Measurements from ENCODE around the gene ITPR2.

Gene ITPR2

DNA sequence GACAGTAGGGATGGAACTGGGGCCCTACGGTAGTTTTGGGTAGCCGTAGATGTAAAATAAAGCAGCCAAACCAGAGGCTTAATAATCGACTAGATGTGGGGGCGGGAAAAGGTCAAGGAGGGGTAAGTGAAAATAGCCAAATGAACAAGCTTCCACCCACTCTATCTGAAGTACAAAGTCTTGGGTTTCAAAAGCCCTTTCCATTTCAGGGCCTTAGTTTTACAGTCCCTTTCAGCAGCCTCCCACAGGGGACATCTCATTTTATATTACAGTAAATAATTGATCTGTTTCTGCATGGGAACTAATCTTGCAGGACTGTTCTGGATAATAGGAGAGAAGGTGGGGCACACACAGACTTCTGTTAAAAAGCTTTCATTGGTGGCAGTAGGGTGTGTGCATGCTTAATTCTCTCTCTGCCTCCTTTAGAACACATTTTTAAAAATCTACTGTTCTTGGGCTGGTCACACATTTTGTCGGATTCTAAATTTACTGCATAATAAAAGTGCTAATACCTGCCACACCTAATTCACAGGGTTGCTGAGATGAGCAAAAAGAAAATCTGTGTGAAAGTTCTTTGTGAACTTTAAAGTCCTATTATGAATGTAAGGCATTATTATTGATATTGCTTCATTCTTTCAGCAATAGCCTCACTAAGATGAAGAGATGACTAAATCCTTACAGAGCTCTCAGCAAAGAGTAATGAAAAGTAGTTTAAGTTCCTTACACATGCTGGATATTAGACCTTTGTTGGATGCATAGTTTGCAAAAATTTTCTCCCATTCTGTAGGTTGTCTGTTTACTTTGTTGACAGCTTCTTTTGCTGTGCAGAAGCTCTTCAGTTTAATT, 104.6 kb downstream of the ITPR2 start:
- DNase-seq, result no peak

DNA sequence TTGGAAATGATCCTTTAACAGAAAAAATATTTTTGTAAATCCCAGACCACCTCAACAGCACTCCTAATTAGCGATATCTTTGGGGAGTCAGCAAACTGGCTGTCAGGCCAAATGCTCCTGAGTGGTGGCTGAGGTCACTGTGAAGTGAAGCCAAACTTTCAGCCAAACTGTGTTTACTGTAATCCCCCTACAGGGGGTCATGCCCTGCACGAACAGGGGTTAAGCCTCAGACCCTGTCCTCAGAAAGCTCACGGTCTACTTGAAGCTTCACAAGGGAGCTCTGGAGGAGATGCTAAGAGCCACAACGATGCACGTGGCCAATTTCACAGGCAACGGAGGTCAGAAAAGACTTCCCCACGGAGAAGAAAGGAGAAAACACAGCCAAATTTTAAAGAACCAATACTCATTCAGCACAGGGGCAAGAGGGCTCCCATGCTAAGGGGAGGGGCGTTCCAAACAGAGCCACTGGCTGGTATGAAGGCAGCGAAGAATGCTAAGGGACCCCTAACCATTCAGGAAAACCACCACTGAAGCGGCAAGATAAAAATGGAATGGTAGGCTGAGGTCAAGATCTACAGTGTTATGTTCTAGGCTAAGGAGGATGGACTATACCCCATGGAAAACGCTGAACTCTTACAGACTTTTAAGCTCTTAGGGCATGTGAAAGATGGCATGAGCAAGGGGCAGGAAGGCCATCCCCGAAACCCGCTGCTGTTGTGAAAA, 105.4 kb downstream of the ITPR2 start:
- no peak for DNase-seq

DNA sequence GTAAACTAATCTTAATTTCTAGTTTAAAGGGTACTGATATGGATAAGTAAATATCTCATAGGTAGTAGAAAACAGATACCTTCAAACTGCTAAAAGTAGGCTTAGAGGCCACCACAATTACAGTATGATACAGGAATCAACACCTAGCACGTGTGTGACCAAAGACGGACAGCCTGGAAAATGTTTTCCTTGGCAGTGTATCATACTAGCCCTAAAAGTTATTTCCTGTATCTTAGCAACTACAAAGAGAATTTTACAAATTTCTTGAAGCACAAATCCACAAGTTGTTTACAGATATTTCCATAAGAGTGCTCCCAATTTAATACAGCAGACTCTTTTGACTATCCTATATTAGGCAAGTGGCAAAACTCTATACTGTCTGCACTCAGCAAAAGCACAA, 106.0 kb downstream of the ITPR2 start:
- DNase-seq, result no peak

DNA sequence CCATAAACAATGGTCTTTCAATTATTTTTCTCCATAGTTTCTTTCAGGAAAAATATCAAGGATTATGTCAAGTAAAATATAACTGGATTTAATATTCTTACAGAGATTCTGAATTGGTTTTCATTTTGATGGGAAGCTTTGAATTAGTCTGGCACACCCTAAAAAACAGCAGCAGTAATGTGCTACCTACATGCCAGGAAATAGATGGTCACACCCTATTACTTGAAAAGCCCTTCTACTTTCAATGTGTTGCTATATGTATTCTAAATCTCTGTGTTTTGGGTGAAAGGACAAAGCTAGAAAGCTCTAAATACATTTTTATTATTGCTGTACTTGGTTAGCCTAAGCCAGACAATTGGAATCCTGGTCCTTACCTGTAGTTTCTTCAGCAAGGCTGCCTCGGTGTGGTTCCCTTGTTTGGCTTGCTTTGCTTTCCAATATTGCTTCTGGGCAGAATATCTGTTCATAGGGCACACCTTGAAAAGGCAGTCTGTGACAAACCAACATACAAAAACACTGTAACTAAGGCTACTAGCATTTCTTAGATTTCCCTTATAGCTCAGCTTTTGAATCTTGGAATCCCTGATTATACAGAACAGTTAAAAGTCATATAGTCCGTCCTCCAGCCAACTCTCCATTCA, 107.6 kb downstream of the ITPR2 start:
- no peak for DNase-seq

DNA sequence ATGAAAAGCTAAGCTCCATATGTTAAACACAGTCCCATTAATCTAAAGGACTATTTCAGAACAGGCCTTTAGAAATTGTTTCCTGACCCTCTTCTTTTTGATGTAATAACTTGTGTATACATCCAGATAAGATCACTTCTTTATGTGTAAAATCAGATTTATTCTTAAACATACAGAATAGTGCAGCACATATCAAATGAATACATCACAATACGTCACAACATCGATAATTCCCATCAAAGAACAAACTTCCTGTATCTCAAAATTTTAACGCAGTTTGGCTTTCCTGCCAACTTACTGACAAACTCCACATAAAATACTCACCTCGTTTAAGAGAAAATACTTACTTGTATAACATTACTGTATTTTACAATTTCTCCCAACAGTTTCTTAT, 108.7 kb downstream of the ITPR2 start:
- no peak for DNase-seq

DNA sequence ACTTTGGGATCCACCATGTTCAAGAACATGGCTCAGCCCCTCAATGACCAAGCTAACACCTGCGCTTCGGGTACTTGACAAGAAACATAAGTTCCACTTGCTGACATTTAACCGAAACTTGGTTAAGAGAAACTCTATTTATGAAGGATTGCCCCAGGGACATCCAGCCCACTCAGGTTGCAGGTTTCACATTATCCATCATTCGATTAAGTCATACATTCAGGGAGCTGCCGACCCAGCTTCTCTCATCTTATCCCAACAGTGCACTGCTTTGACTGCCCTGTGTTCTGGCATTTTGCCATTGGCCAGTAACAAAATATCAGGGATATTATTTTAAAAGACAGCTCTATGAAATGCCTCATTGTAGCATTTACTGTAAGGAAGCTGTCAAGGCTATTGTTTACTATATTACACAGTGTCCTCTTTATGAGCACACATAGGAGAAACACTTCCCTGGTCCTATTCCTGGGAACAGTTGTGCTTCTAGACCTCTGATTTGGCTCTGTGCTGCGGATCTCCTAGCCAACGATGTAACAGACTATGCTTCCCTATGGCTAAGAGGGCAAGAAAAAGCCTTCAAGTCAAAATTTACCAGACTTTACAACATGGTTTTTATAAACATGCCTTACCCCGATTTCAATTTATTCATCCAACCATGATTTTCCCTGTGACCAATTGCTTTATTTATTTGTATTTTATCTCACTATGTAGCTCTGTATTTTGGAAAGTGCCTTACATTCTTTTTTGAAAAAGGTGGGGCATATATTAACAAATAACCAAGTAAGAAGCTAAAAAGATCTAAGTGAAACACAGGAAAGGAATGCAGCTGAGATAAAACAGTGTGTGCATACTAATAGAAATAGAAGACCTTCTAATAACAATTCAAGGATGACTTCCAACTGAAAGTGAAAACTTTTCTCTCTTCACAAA, 109.3 kb downstream of the ITPR2 start:
- no peak for DNase-seq

DNA sequence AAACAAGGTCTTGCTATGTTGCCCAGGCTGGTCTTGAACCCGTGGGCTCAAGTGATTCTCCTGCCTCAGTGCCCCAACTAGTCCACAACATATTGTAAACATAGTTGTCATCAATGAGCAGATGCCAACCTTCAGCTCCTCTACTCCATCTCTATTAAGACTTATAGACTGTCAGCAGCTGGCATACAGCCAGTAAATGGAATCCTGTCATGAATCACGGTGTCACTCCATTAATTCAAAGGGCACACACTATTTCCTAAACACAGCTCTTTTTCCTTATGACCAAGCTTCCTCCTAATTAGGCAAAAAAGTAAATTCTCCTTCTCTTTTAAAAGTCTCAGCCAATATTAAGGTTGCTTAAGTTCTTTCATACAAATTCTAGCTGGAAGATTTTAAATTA, 111.2 kb downstream of the ITPR2 start:
- DNase-seq, result no peak

DNA sequence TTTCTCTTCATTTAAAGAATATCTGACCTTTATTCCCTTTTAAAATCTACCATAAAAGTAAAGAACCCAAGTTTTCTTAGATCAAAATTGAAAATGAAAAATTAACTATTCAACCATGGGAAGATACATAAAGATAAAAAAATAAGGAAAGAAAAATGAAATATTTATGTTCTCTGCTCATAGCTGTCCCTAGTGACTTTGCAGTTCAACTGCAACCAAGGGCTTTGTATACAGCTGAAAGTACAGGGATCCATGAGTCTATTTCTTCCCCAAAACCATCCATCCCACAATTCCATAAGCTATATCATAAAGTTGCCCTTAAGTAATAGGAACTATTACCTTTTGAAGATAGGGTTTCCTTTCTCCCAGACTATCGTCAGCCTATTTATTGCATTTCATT, 113.1 kb downstream of the ITPR2 start:
- DNase-seq, result no peak

DNA sequence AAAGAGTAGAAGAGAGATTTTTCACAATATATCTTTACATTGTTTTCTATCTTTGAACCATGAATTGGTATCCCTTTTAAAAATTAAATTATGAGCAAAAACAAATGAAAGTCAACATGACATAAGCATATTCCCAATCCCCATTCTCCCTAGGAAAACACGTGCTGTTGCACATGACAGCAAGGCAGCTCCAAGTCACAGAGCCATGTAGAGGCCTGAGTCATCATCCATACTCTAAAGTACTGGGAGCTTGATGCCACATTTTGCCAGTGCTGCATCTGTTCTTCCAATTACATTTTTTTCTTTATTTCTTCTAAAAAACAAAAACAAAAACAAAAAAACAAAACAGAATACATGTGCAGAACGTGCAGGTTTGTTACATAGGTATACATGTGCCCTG, 115.2 kb downstream of the ITPR2 start:
- DNase-seq, result no peak

DNA sequence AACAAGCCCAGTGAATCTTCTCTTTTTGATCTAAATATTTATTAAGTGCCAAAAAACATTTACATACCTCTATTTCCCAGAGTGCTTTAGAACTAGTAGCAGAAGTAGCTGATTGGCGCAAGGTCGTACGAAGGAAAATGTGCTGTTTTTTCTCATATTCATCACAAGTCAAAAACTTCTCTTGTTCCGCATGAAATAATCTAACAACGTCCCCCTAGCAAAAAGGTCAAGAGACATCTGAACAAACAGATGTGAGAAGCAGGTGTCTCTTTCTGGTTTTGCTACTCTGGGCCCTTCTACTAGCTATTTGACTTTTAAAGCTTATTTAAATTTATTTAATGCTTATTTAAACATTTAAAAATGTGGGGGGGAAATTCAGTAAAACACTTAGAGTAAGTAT, 117.8 kb downstream of the ITPR2 start:
- no peak for DNase-seq

DNA sequence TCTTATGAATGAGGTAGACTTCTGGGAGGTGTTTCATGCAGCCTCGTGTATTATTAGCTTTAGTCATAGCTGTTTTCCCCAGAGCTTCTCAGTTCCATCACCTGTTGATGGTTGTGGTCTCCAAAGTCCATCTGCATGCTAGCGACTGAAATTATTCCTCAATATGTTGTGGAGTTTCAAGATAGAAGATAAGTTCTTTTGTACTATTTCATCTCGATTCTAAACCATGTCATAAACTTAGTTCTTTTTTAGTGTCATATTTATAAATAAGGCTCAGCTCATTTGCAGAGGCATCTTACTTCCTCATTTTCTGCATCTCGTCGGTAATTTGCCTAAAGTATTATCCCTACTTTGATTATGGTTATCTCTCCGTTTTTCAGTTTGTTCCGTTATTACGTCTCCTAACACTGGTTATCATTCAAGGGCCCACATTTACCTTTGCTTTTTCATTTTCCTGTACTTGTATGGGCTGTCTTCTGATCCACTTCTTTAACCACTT, 119.1 kb downstream of the ITPR2 start:
- no peak for DNase-seq

DNA sequence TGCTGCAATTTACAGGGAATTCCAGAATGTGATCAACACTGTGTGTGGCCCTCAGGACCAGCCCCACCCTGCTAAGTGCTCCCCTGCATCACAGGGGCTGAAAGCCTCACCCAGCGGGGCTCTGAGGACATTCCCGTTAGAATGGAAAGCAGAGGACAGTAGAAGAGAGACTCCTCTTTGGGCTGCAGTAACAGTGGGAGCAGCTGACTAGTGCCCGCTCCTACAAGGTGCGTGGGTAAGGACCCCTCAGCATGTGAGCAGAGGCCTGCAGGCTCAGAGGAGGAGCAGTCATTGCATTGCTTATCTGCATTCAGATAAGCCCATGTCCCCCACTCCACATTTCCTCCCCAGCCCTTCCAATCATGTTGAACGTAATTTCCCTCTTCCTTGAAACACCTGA, 120.1 kb downstream of the ITPR2 start:
- DNase-seq, result no peak

DNA sequence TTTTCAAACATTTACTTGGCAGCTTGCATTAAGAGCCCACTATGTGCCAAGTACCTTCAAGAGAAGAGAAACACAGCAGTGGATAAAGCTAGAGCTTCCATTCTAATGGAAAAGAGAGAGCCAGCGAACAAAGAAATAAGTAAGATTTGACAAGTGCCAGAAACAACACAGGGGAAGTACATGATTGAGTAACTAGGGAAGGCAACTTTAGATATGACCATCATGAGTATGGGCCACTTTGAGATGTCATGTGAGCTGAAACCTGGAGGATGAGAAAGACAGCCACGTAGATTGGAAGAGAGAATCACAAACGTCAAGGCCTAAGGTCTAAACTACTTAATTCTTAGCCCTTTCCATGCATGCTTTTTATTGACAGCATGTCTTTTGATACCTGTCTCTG, 121.4 kb downstream of the ITPR2 start:
- no peak for DNase-seq

DNA sequence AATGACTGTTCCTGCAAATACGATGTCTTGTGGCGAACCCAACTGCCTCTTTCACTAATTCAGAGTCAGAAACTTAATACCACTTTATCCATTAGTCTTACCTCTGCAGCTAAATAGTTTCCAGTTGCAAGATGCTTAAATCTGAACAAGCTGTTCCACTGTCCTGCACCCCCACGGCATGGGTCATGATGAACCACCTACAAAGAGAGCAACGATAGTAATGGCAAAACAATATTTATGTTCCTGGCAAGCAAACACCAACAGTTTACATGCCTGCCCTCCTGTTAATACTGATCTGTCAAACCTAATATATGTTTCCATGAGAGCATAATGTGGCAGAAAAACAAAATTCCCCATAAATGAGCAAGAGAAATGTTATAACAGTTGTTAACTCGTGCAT, 121.9 kb downstream of the ITPR2 start:
- no peak for DNase-seq

DNA sequence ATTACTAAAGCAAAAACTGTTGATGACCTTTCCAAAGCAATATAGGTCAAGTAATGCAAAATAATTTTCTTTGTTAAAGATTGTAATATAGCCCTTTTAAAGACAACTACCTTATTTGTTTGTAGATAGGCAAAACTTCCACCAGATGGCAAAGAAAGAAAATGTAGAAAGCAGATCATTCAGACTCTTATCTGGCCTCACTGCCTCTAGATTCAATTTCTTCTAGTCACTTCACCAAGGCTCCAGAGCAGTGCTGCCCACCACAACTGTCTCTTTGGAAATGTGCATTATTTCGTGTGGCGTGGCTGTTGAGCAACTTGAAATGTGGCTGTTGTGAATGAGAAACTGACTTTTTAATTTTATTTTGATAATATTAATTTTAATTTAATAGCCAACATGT, 127.1 kb downstream of the ITPR2 start:
- no peak for DNase-seq

DNA sequence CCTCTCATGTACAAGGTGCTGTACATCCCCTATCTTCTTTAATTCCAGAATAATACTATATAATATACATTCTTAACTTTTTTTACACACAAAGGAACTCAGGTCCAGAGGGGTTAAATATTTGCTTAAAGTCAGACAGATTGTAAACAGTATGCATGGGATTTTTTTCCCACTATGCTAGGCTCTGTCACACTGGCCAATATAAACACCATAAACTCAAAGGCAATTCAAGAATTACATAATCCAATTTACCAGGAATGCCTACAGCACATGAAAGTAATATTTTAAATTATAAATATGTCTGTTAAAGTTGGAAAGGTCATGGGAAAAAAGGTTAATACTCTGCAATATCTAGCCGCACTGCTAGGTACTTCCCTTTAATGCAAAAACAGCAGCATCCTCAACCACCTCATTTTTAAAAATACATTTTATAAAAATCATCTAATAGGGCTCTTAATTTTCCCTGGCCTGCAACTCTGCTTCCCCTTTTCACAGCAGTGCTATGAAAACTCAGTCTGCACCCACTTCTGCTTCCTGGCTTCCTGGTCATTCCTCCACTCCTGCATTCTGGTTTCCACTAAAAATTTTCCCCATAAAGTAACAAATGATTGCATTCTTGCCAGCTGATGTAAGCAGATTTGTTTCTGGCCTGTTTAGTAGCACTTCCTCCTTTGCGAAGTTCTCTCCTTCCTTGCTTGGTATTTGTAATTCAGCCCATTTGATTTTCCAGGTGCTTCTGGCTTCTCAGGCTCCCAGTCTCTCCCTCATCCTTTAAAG, 128.1 kb downstream of the ITPR2 start:
- no peak for DNase-seq

DNA sequence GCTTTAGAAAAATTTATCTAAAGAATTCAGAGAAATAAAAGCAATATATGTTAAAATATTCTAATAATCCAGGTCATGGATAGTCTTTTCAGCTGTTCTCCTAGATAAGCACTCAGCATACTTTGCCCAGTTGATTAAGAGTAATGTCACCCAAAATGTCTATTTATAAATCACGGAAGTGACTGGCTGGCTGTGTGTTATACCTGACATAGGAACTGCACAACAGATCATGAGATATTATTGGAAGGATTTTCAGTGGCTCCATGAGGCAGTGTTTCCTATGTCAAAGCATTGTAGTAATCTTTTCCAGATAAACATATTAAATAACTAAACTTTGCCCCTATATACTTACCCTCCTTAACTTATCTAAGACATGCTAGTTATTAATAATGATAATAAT, 128.8 kb downstream of the ITPR2 start:
- no peak for DNase-seq

DNA sequence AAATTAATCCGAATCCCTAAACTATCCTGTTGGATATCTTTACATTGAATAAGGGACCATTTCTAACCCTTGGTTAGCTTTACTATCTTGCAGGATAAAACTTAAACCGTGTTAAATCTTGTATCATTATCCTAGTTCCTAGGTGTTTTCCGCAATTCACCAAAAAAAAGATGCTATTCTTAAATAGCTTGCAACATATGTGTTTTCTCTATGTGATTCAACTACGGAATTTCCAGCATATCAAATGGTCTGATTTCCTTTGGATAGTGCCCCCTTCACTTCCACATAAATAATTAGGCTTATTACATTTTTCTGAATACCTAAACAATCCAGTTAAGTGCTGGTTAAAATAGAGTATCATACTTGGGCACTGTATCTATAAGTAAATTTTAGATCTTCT, 130.3 kb downstream of the ITPR2 start:
- DNase-seq, result no peak

DNA sequence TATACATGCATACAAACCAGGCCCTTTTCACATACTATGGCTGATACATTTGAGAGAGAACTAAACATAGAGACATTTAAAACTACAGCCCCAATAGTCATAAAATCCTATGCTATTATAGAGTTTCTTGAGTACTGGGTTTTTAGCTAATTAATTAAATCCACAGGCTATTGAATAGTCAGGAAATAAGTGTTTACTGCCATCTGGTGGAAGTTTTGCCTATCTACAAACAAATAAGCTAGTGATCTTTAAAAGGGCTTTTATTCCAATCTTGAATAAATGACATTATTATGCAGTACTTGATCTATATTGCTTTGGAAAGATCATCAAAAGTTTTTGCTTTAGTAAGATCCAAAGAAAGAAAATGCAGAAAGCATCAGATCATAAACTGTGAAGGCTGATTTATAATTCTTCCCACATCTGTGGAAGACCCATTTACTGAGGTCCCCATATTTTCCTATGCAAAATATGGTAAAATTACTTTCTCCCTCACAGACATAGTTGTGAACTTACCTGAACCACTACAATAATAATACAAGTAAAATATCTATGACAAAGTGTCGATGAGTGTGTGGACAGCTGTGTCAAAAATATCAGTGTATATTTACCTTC, 131.3 kb downstream of the ITPR2 start:
- DNase-seq, result no peak

DNA sequence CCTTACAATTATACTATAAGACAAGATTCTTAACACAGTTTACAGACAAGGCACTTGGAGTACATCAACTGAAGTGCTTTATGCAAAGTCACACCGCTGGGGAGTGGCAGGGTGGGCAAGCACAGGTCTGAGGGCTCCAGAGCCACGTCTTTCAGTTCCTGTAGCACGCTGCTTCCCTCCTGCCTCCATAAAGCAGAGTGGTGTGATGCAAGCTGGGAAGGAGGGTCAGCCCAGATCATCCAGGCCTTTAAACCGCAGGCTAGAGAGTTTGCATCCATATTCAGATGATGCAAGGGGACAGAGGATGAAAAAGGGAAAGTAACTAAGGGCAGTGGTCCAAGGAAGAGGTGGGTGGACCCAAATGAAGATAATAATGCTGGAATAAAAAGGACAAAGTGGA, 132.6 kb downstream of the ITPR2 start:
- DNase-seq, result no peak

DNA sequence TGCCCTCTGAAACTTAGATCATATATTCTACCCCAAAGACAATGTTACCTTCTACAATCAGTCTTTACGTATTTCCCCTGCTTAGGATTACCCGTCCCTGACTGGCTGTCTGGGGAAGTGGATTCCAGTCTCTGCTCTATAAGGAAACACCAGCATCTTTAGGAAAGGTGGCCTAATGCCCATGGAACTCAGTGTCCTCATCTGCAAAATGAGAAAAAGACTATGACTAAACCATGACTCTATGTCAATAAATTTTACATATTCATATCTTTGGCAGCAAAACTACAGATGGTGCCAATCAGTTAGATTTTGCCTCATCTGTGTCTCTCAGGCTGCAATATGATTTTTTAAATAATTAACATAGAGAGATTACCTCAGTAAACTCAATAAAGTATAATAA, 133.8 kb downstream of the ITPR2 start:
- DNase-seq, result no peak

DNA sequence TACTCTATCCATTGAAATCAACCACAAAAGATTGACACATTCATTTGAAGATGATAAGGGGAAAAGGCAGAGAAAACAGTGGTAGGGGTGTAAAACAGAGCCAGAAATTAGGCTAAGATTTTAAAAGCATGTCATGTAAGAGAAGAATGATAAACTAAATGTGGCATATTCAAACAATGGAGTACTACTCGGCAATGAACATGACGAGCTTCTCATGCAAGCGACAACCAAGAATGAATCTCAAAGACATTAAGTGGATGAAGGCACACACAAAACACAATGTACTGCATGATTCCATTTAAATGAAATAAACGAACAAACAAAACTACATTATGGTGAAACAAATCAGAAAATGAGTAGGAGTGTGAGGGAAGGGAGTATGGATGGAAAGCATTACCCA, 134.8 kb downstream of the ITPR2 start:
- DNase-seq, result no peak
